Sigmoid colon (tissue), 4 donors: ENCODE data around the gene SSH3.

Experiments
- POLR2A ChIP-seq, 2 donors: fragments of 450-650 bp; IDR thresholded peaks; one replicate each; pipeline ENCODE4 v1.6.1; 2016; ENCODE audit warnings: antibody characterized with exemption in 2 of 2, mild to moderate bottlenecking in 2 of 2, moderate library complexity in 2 of 2
- POLR2AphosphoS5 ChIP-seq, 4 donors: sonication (generic); formaldehyde crosslinking; IDR thresholded peaks; one replicate each; pipeline ENCODE4 v1.6.1; 2017; ENCODE audit warnings: antibody characterized with exemption in 4 of 4
- TF ChIP-seq, protein P1 (sequence below), 4 experiments: fragments of 450-650 bp in 3 of 4; fragments of 200-600 bp in 1 of 4; IDR thresholded peaks; one replicate each; pipeline ENCODE4 v1.5.1; 2016 to 2019; ENCODE audit warnings: antibody characterized with exemption in 4 of 4, mild to moderate bottlenecking in 3 of 4, moderate library complexity in 2 of 4

DNA sequence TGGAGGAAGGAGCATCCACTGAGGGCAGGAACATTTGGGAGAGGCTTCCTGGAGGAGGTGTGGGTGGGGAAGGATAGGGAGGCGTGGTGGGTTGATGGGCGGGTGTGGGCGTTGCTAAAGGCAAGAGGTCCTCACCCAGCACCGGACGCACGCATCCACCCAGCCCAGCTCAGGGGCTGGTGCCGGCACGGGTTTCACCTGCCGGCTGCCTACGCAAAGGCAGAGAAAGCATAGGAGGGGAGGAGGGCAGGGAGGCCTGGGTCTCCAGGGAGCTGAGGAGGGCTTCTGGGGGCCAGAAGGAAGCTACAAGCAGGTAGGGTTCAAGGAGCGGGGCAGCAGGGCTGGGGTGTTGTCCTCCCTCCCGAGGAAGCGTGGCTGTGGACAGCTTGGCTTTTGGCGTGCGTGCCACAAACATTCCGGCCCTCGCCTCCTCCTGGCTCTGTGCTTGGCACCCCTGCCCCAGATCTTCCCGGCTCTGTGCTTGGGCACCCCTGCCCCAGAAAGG is 7.8 kb downstream of the SSH3 start:
- TF ChIP-seq POLR2A (IDR thresholded peaks at IDR 0.05) (no peak), POLR2AphosphoS5 (IDR thresholded peaks at IDR 0.05) (no peak)
- TF ChIP-seq, protein P1, sequence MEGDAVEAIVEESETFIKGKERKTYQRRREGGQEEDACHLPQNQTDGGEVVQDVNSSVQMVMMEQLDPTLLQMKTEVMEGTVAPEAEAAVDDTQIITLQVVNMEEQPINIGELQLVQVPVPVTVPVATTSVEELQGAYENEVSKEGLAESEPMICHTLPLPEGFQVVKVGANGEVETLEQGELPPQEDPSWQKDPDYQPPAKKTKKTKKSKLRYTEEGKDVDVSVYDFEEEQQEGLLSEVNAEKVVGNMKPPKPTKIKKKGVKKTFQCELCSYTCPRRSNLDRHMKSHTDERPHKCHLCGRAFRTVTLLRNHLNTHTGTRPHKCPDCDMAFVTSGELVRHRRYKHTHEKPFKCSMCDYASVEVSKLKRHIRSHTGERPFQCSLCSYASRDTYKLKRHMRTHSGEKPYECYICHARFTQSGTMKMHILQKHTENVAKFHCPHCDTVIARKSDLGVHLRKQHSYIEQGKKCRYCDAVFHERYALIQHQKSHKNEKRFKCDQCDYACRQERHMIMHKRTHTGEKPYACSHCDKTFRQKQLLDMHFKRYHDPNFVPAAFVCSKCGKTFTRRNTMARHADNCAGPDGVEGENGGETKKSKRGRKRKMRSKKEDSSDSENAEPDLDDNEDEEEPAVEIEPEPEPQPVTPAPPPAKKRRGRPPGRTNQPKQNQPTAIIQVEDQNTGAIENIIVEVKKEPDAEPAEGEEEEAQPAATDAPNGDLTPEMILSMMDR (IDR thresholded peaks at IDR 0.05): no peak
